GM23248 (cell line): ENCODE results near the gene LOXL1. TPM values are rescaled to one million over a fixed set of nuclear protein-coding genes. Genes with fewer than 3 reads are reported as not detected.

ENCODE experiments used
- DNase-seq: peaks from one replicate; pipeline ENCODE4 v3.0.0-alpha.2; 2015
- H2AFZ ChIP-seq: fragments of 200-600 bp; sonication (generic); 2 replicates; pipeline ENCODE4 v1.6.1; 2016; ENCODE audit warnings: antibody characterized with exemption
- H3F3A ChIP-seq: fragments of 200-600 bp; sonication (generic); 2 replicates; pipeline ENCODE4 v1.6.1; 2016; ENCODE audit warnings: mild to moderate bottlenecking, antibody characterized with exemption, mixed run types; ENCODE audit not compliant: insufficient read depth
- H3K27ac ChIP-seq: fragments of 200-600 bp; sonication (generic); 2 replicates; pipeline ENCODE4 v1.5.1; 2016; ENCODE audit warnings: mild to moderate bottlenecking
- H3K27me3 ChIP-seq: fragments of 200-600 bp; sonication (generic); replicated peaks from 2 replicates; pipeline ENCODE4 v1.6.1; 2016; ENCODE audit warnings: mild to moderate bottlenecking; ENCODE audit not compliant: insufficient read depth
- H3K36me3 ChIP-seq: fragments of 200-600 bp; sonication (generic); 2 replicates; pipeline ENCODE4 v1.6.1; 2016; ENCODE audit warnings: low read depth, mild to moderate bottlenecking
- H3K4me1 ChIP-seq: fragments of 200-600 bp; sonication (generic); 2 replicates; pipeline ENCODE4 v1.6.1; 2016; ENCODE audit warnings: mild to moderate bottlenecking; ENCODE audit not compliant: insufficient read depth
- H3K4me2 ChIP-seq: fragments of 200-600 bp; sonication (generic); one replicate; pipeline ENCODE4 v1.6.1; 2016; ENCODE audit warnings: mild to moderate bottlenecking; ENCODE audit not compliant: unreplicated experiment
- H3K4me3 ChIP-seq: fragments of 200-600 bp; sonication (generic); 2 replicates; pipeline ENCODE4 v1.5.1; 2016; ENCODE audit warnings: mild to moderate bottlenecking
- H3K79me2 ChIP-seq: fragments of 200-600 bp; sonication (generic); 2 replicates; pipeline ENCODE4 v1.6.1; 2016; ENCODE audit warnings: mild to moderate bottlenecking; ENCODE audit not compliant: insufficient read depth
- H3K9ac ChIP-seq: fragments of 200-600 bp; sonication (generic); 2 replicates; pipeline ENCODE4 v1.6.1; 2016; ENCODE audit warnings: mild to moderate bottlenecking
- H3K9me2 ChIP-seq: fragments of 200-600 bp; sonication (generic); 2 replicates; pipeline ENCODE4 v1.6.1; 2016; ENCODE audit warnings: mixed run types, mild to moderate bottlenecking, moderate library complexity; ENCODE audit not compliant: insufficient read depth
- H3K9me3 ChIP-seq: fragments of 200-600 bp; sonication (generic); one replicate; pipeline ENCODE4 v1.6.1; 2017; ENCODE audit warnings: low read depth
- H4K20me1 ChIP-seq: fragments of 200-600 bp; sonication (generic); 2 replicates; pipeline ENCODE4 v1.6.0; 2016; ENCODE audit not compliant: insufficient read depth
- EZH2 ChIP-seq: fragments of 200-600 bp; sonication (generic); IDR thresholded peaks from 2 replicates; pipeline ENCODE4 v1.6.1; 2018; ENCODE audit warnings: antibody characterized with exemption, mild to moderate bottlenecking; ENCODE audit not compliant: insufficient read depth, poor library complexity, severe bottlenecking
- EZH2phosphoT487 ChIP-seq: fragments of 200-600 bp; sonication (generic); IDR thresholded peaks from 2 replicates; pipeline ENCODE4 v1.6.1; 2018; ENCODE audit warnings: antibody characterized with exemption, moderate library complexity, mild to moderate bottlenecking, low read depth; ENCODE audit not compliant: insufficient read depth
- WGBS, 2 experiments: methylation state at CpG; one replicate each; pipeline ENCODE4 v1.1.6; 2015 to 2017; ENCODE audit warnings: low lambda C conversion rate in 2 of 2, low coverage in 1 of 2; ENCODE audit errors: missing lambda C conversion rate in 2 of 2; 5-methylcytosine and 5-hydroxymethylcytosine counted together
- in situ Hi-C: fragments of 300-500 bp; cut with MboI; formaldehyde crosslinking; loops from 2 replicates; pipeline ENCODE4 v1.15.0; 2020
- polyA plus RNA-seq: library from polyadenylated mRNA; unstranded; fragments of >200 nt; fragmentation: Nextera tagmentation; extraction: Ambion mirVana; gene quantifications from 2 replicates; pipeline ENCODE4 v1.2.1, GENCODE V29; 2016
- total RNA-seq: library from RNA; depleted of rRNA; stranded (reverse); fragments of >200 nt; shearing (Covaris generic); gene quantifications from 2 replicates; pipeline ENCODE4 v1.2.3, GENCODE V29; 2014

LOXL1 gene
- total and polyA plus RNA-seq, 2 experiments from 2014 or later: 401 to 540 TPM

DNA sequence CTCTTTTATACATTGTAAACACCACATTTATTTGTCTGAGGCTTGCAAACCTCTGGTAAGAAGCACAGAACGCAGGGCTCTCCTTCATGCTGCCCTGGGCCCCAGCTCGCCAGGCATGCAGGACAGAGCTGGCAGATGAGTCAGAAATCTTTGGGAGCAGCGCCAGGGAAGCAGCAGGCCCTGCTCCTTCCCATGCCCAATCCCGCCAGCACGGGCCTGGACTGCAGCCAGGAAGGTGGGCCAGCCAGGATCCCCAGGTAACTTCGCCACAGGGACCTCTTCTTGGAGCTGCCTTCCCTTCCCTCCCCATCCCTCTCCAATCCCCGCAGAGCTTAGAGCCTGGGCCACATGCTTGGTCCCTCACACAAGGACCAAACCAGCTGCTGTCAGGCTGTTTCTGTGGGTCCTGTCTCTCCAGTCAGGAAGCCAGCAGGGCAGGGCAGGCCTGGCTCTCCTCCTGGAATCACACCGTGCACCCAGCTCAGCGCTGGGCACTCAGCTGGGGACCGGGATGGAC, 57.0 kb downstream of the LOXL1 start:
- peak; percentile 94 for DNase-seq
- H3K27me3 ChIP-seq: no peaks in the 10 kb centered on the region
- in situ Hi-C loops: no loop called here
- peaks cover 41% of the 10 kb centered on the region for H3K4me1 ChIP-seq
- H4K20me1 ChIP-seq: no peaks in the 10 kb centered on the region
- 0 out of 2 replicates have a peak overlapping the region, but pooled peaks have one; percentile 19 for H3K4me3 ChIP-seq
- peak overlapping the region; percentile 69 for H3K4me2 ChIP-seq
- peak overlapping the region; percentile 73 for H3K9ac ChIP-seq
- peaks cover 12% of the 10 kb centered on the region for H3F3A ChIP-seq
- no peaks in the 10 kb centered on the region for H3K36me3 ChIP-seq
- no peaks in the 10 kb centered on the region for H3K9me3 ChIP-seq
- no peaks in the 10 kb centered on the region for H3K79me2 ChIP-seq
- TF ChIP-seq EZH2phosphoT487 (no peak), EZH2 (no peak)
- no peak overlapping the region for H2AFZ ChIP-seq
- H3K9me2 ChIP-seq: no peaks in the 10 kb centered on the region
- peak overlapping the region; percentile 92 for H3K27ac ChIP-seq
- WGBS, 2 experiments: 7 to 10% methylated on average over 10 of the region's 10 CpGs

DNA sequence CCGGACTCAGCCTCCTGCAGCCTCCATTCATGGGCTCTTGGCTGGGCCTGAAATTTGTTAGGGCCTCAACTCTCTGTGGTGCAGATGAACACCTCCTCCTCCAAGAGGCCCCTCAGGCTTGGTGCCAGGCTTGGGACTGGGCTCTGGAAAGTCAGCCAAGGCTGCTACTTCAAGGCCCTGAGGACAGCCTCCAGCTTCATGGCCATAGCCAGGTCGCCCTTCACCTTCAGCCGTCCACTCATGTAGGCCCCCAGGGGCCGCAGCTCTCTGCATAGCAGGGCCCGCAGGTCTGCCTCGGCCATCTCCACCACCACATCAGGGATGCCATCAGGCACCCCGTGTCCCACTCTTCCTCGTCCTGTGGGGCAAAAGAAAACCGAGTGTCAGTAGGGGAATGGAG, 57.5 kb downstream of the LOXL1 start:
- WGBS, 2 experiments: 85 to 86% methylated on average over 9 of the region's 9 CpGs
- H3K4me1 ChIP-seq: peaks cover 46% of the 10 kb centered on the region
- H3K9ac ChIP-seq: peak overlapping the region; percentile 73
- H3K79me2 ChIP-seq: no peaks in the 10 kb centered on the region
- no peaks in the 10 kb centered on the region for H4K20me1 ChIP-seq
- peaks cover 12% of the 10 kb centered on the region for H3F3A ChIP-seq
- in situ Hi-C loops: no loop called here
- H3K4me2 ChIP-seq: peak overlapping the region; percentile 69
- DNase-seq: no peak
- H3K9me2 ChIP-seq: no peaks in the 10 kb centered on the region
- no peaks in the 10 kb centered on the region for H3K9me3 ChIP-seq
- H3K36me3 ChIP-seq: no peaks in the 10 kb centered on the region
- H3K27ac ChIP-seq: peak overlapping the region; percentile 92
- H2AFZ ChIP-seq: no peak overlapping the region
- TF ChIP-seq EZH2phosphoT487: no peak
- TF ChIP-seq EZH2: no peak
- H3K27me3 ChIP-seq: no peaks in the 10 kb centered on the region
- H3K4me3 ChIP-seq: no peak overlapping the region

- Histone ChIP-seq H3K4me3 (no peak overlapping the region), H3K27me3 (no peaks in the 10 kb centered on the region), H3K9ac (no peak overlapping the region), H3K9me3 (no peaks in the 10 kb centered on the region), H3K79me2 (no peaks in the 10 kb centered on the region), H3F3A (peaks cover 17% of the 10 kb centered on the region), H3K4me1 (peaks cover 51% of the 10 kb centered on the region), H2AFZ (no peak overlapping the region), H3K36me3 (no peaks in the 10 kb centered on the region), H3K27ac (no peak overlapping the region), H3K9me2 (no peaks in the 10 kb centered on the region), H3K4me2 (peak overlapping the region; percentile 25), H4K20me1 (no peaks in the 10 kb centered on the region)
- in situ Hi-C loops: no loop called here
- TF ChIP-seq EZH2phosphoT487 (no peak), EZH2 (no peak)
- DNase-seq: peak; percentile 29
- WGBS, 2 experiments: 83 to 86% methylated on average over 13 of the region's 13 CpGs
These were observed 58.1 kb downstream of the LOXL1 start for GRCh38 chr15:73984208-73984979.

GRCh38 chr15:73985101-73985873, 59.0 kb downstream of the LOXL1 start:
- H3K4me1 ChIP-seq: peaks cover 56% of the 10 kb centered on the region
- H3K27ac ChIP-seq: no peak overlapping the region
- H3F3A ChIP-seq: peaks cover 23% of the 10 kb centered on the region
- in situ Hi-C loops: no loop called here
- H3K4me2 ChIP-seq: peak overlapping the region; percentile 25
- H3K36me3 ChIP-seq: no peaks in the 10 kb centered on the region
- TF ChIP-seq EZH2: no peak
- no peak for TF ChIP-seq EZH2phosphoT487
- no peaks in the 10 kb centered on the region for H3K27me3 ChIP-seq
- no peaks in the 10 kb centered on the region for H3K9me2 ChIP-seq
- H3K9ac ChIP-seq: no peak overlapping the region
- H3K4me3 ChIP-seq: no peak overlapping the region
- H3K9me3 ChIP-seq: no peaks in the 10 kb centered on the region
- H4K20me1 ChIP-seq: no peaks in the 10 kb centered on the region
- peaks cover 7% of the 10 kb centered on the region for H3K79me2 ChIP-seq
- DNase-seq: peak; percentile 68
- 82 to 89% methylated on average over 13 of the region's 13 CpGs for WGBS, 2 experiments
- H2AFZ ChIP-seq: no peak overlapping the region
